Retina (tissue), 1 donor: ENCODE measurements around the gene LCE2D.

Source experiments
- DNase-seq: peaks from one replicate; pipeline ENCODE4 v3.0.0-alpha.2; 2016

LCE2D gene

DNA sequence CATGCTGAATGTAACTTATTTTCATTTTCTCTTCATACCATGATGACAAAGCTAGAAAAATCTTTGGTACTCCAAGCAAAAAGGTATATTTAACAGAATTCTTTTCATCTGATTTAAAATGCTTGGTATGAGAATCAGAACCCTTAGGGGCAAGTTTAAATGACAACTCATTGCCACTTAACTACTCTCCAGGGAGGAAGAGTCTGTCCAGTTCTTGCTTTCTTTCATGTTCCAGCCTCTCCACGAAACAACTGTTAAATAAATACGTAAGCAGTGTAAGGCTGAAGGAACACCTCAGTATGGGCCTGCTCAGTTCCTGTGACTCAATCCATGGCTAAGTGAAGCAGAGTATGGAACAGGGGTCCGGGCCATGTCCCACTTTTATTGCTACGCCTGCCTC is 36.6 kb downstream of the LCE2D start:
- no peak for DNase-seq

DNA sequence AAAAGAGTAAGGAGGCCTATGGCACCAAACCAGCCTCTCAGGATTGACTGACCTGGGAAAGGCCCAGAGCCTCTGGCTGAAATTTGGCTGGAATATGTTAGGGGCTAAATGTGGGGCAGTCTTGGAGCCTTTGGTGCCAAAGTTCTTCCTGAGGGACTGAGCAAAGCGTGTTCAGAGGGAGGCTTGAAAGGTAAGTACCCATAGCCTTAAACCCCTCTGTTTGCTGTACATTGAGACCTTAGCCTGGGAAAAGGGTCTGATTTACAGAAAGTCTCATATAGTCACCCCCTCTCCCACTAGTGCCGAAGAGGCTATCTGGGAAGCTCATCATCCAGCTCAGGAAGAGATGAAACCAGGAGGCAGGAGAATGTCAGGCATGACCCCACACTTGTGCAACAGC is 44.7 kb downstream of the LCE2D start, which contains the start of gene LCE4A:
Gene LCE4A (plus strand): TSS at position 301 of the 400 bp plus-strand sequence. CDS start 916 bp downstream, outside the sequence.
- no peak for DNase-seq
